DMS153 treated with DMSO at 0.1 percent for 48 hours (cell line): ENCODE data around the gene PPP2R2C.

Source experiments
- DNase-seq: peaks from one replicate; lab custom pipeline; 2025; ENCODE audit not compliant: unreplicated experiment; lab: John Stamatoyannopoulos, UW

The PPP2R2C gene

GRCh38 chr4:6469898-6470501 is 2.4 kb downstream of the PPP2R2C start:
- no peak for DNase-seq

GRCh38 chr4:6469144-6469543 is 3.3 kb downstream of the PPP2R2C start:
- no peak for DNase-seq

- DNase-seq, result no peak
These were observed 4.0 kb downstream of the PPP2R2C start for GRCh38 chr4:6468376-6468775.

- DNase-seq, result no peak
These were observed 4.8 kb downstream of the PPP2R2C start for GRCh38 chr4:6467600-6467999.

- no peak for DNase-seq
These were observed 5.5 kb downstream of the PPP2R2C start for GRCh38 chr4:6466756-6467381.

- DNase-seq, result no peak
These were observed 6.5 kb downstream of the PPP2R2C start for GRCh38 chr4:6465955-6466354.

- DNase-seq, result no peak
These were observed 7.4 kb downstream of the PPP2R2C start for GRCh38 chr4:6464842-6465588.

GRCh38 chr4:6463311-6464289 is 8.8 kb downstream of the PPP2R2C start:
- no peak for DNase-seq

GRCh38 chr4:6461301-6462165 is 10.9 kb downstream of the PPP2R2C start:
- no peak for DNase-seq

GRCh38 chr4:6460876-6461275 is 11.5 kb downstream of the PPP2R2C start:
- no peak for DNase-seq

- no peak for DNase-seq
These were observed 13.9 kb downstream of the PPP2R2C start for GRCh38 chr4:6458528-6458927.

GRCh38 chr4:6456450-6456849 is 16.0 kb downstream of the PPP2R2C start:
- DNase-seq, result no peak

- no peak for DNase-seq
These were observed 18.1 kb downstream of the PPP2R2C start for GRCh38 chr4:6454112-6454910.

GRCh38 chr4:6453688-6453990 is 18.8 kb downstream of the PPP2R2C start:
- no peak for DNase-seq

GRCh38 chr4:6452897-6453687 is 19.3 kb downstream of the PPP2R2C start:
- no peak for DNase-seq

- DNase-seq, result no peak
These were observed 20.1 kb downstream of the PPP2R2C start for GRCh38 chr4:6452116-6452896.

- no peak for DNase-seq
These were observed 21.1 kb downstream of the PPP2R2C start for GRCh38 chr4:6451309-6451708.

- no peak for DNase-seq
These were observed 21.7 kb downstream of the PPP2R2C start for GRCh38 chr4:6450709-6451108.
